H7 (cell line): ENCODE data around the gene CORIN. TPM values are rescaled to one million over a fixed set of nuclear protein-coding genes. Genes with fewer than 3 reads are reported as not detected.
"Not testable (repeated sequence)": the region's sequence is repeated elsewhere in the genome, so short reads cannot be mapped to it uniquely, and the experiment has no call there.

Source experiments
- DNase-seq: peaks from one replicate; pipeline ENCODE4 v3.0.0; 2012
- H3K27me3 ChIP-seq: 2 replicates; pipeline ENCODE4 v1.6.0; 2011; ENCODE audit warnings: mild to moderate bottlenecking, low read length; ENCODE audit not compliant: control insufficient read depth, insufficient read depth
- H3K36me3 ChIP-seq: replicated peaks from 2 replicates; pipeline ENCODE4 v1.5.1; 2011; ENCODE audit warnings: low read length; ENCODE audit not compliant: control insufficient read depth, insufficient read depth
- H3K4me3 ChIP-seq: 2 replicates; pipeline ENCODE4 v1.5.1; 2011; ENCODE audit warnings: low read depth, mild to moderate bottlenecking, control low read depth, low read length, moderate library complexity; ENCODE audit not compliant: insufficient read depth
- total RNA-seq: library from RNA; depleted of rRNA; stranded (reverse); fragments of >200 nt; shearing (Covaris generic); gene quantifications from 2 replicates; pipeline ENCODE4 v1.2.3, GENCODE V29; 2014

Gene CORIN
- total RNA-seq, 1 experiment from 2014 or later: 0.07 TPM

DNA sequence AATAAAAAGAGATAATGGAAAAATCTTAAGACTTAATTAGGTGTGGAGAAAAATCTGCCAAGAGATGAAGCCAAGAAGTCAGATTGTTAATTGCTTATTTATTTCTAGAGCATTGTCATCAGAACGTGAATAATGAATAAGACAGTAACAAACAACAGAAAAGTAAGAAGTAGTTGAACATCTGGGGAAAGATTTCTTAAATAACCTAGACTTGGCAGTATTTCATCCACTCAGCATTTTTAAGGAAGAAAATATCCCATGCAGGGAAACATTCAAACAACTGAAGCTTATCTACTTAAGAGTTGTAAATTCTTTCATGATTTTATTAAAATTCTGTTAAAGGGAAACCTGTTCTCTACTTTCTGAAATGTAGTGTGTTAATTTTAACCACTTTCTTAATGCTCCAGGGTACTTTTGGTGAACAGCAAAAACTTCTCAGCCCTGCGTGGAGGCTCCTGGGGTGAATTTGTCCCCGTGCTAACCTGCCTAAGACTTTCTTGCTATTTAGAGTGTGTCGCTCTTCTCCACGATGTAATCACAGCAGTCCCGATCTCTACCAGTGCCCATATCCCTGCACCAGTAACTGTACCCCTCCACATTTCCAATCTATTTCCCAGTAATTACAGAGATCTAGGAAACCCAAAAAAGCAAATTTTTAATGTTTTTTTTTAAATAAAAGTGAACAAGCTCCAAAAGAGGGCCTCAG lies 124.6 kb downstream of the CORIN start:
- H3K4me3 ChIP-seq: no peak overlapping the region
- DNase-seq: no peak
- H3K27me3 ChIP-seq: no peaks in the 10 kb centered on the region
- H3K36me3 ChIP-seq: no peaks in the 10 kb centered on the region

DNA sequence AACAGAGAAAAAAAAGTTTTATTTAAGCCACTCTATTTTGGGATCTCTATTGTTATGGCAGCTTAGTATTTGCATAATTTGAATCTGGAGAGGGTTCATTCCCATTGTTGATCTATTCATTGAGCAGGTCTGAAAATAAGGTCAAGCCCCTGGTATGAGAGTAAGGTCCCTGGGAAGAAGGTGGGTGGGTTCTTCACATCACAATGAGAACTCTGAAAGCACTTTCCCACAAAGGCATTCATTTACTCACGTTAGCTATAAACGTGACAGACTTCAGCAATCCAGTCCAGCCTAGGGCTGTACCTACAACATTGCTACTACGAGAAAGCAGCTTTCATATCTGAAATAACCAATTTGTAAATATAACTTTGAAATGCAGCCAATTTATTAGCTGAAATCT lies 126.2 kb downstream of the CORIN start:
- DNase-seq: no peak
- no peak overlapping the region for H3K4me3 ChIP-seq
- no peaks in the 10 kb centered on the region for H3K36me3 ChIP-seq
- H3K27me3 ChIP-seq: no peaks in the 10 kb centered on the region

DNA sequence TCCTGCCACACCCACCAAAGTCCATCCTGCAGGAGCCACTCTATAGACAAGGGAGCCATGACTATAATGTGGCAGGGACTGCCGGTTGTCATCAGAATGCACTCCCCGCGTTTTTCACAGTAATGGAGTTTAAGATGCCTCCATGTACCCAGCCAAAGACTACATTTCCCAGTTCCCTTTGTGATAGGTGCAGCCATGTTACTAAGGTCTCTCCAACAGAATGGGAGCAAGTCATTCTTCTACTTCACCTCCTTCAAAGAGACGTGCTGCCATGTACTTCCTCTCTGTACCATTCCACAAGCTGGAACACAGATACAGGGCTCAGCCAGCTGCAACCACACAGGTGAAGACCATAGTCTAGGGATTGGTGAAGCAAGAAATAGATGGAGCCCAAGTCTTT lies 126.7 kb downstream of the CORIN start:
- no peaks in the 10 kb centered on the region for H3K36me3 ChIP-seq
- no peak overlapping the region for H3K4me3 ChIP-seq
- DNase-seq: no peak
- no peaks in the 10 kb centered on the region for H3K27me3 ChIP-seq

DNA sequence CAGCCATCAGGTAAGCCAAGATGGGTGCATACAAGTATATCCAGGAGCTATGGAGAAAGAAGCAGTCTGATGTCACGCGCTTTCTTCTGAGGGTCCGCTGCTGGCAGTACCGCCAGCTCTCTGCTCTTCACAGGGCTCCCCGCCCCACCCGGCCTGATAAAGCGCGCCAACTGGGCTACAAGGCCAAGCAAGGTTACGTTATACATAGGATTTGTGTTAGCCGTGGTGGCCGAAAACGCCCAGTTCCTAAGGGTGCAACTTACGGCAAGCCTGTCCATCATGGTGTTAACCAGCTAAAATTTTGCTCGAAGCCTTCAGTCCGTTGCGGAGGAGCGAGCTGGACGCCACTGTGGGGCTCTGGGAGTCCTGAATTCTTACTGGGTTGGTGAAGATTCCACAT lies 131.5 kb downstream of the CORIN start:
- not testable (repeated sequence) for H3K27me3 ChIP-seq, DNase-seq, H3K4me3 ChIP-seq, H3K36me3 ChIP-seq

DNA sequence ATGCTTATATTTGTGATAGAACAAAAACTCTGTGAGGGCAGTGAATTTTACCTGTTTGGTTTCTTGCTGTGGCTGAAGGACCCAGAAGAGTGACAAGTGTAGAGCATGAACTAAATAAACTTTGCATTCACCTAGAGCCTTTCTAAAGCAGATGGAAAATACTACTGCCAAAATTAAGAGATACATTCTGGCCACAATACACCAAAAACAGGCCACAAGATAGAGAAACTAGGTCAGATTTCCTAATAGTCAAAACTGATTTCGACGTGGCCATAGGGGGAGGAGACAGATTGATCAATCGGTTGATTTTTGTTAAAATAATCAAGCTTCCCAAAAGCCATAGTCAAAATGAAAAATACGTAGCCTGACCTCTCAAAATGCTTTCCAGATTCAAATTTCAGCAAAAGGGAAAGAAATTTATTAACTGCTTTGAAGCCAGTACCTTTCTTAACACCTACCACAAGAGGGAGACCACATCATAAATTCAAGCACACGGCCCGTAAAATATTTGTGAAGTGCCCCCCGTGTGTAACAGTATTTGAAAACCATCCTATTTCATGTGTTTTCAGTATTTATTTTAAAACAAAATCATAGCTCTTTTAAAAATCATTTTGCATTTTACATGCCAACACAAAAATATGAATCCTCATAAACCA lies 132.4 kb downstream of the CORIN start:
- Histone ChIP-seq H3K27me3 (no peaks in the 10 kb centered on the region), H3K36me3 (no peaks in the 10 kb centered on the region), H3K4me3 (no peak overlapping the region)
- peak; percentile 22 for DNase-seq

GRCh38 chr4:47704693-47705325 lies 133.1 kb downstream of the CORIN start:
- Histone ChIP-seq H3K36me3 (no peaks in the 10 kb centered on the region), H3K27me3 (no peaks in the 10 kb centered on the region), H3K4me3 (no peak overlapping the region)
- peak; percentile 60 for DNase-seq

DNA sequence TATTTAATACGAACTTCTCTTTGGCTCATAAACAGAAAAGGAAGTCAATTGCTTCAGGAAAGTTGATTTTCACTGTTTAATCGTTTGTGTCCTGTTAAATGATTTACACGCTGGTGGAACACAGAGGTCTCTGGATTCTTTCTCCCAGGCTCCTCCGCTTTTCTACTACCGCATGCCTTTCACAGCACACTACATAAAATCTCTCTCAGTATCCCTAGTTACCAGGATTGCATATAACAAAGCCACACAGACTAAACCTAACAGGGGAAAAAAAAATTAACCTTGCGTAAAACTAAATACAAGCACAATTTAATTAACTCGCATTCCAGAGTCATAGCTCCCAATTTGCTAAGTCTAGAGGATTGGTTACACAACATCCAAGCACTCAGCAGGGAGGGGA lies 133.9 kb downstream of the CORIN start:
- no peak for DNase-seq
- Histone ChIP-seq H3K36me3 (no peaks in the 10 kb centered on the region), H3K4me3 (no peak overlapping the region), H3K27me3 (no peaks in the 10 kb centered on the region)

- no peaks in the 10 kb centered on the region for H3K27me3 ChIP-seq
- DNase-seq: peak; percentile 10
- no peaks in the 10 kb centered on the region for H3K36me3 ChIP-seq
- H3K4me3 ChIP-seq: no peak overlapping the region
These were observed 134.9 kb downstream of the CORIN start for GRCh38 chr4:47703008-47703407.

DNA sequence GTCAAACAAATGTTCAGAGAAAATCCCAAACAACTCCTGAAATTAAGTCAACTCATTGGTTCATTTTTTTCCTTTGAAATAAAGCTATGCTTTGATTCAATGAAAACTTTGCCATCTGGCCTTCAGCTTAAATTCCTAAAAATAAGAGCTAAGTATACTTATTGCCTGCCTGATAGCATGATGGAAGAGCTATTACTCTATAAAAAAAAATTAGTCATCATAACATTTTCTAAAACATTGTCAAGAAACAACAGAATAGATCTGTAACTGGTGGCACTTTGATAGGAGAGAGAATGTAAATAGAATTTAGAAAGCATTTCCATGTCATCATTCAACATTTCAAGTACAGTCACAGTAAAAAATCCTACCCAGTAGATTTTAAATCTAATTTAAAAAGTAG lies 136.6 kb downstream of the CORIN start:
- no peaks in the 10 kb centered on the region for H3K27me3 ChIP-seq
- H3K4me3 ChIP-seq: no peak overlapping the region
- no peaks in the 10 kb centered on the region for H3K36me3 ChIP-seq
- no peak for DNase-seq

DNA sequence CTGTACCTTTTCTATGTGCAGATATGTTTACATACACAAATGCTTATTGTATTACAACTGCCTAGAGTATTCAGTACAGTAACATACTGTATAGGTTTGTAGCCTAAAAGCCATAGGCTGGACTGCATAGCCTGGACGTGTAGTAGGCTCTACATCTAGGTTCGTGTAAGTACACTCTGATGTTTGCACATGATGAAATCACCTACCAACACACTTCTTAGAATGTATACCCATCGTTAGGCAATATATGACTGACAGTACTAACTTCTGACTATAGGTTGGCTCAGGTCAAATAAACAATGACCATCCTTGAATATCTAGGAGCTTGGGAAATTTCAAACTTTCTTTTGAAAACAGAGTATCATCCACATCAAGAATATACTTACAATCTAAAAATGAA lies 139.0 kb downstream of the CORIN start:
- H3K4me3 ChIP-seq: no peak overlapping the region
- no peak for DNase-seq
- no peaks in the 10 kb centered on the region for H3K27me3 ChIP-seq
- H3K36me3 ChIP-seq: no peaks in the 10 kb centered on the region

- Histone ChIP-seq H3K4me3 (no peak overlapping the region), H3K27me3 (no peaks in the 10 kb centered on the region), H3K36me3 (no peaks in the 10 kb centered on the region)
- no peak for DNase-seq
These were observed 141.0 kb downstream of the CORIN start for GRCh38 chr4:47696823-47697222.

- no peaks in the 10 kb centered on the region for H3K27me3 ChIP-seq
- DNase-seq: no peak
- no peak overlapping the region for H3K4me3 ChIP-seq
- no peaks in the 10 kb centered on the region for H3K36me3 ChIP-seq
These were observed 142.6 kb downstream of the CORIN start for GRCh38 chr4:47695260-47695659.

- DNase-seq: no peak
- Histone ChIP-seq H3K4me3 (no peak overlapping the region), H3K36me3 (no peaks in the 10 kb centered on the region), H3K27me3 (no peaks in the 10 kb centered on the region)
These were observed 143.5 kb downstream of the CORIN start for GRCh38 chr4:47694322-47694721.

- no peaks in the 10 kb centered on the region for H3K36me3 ChIP-seq
- H3K27me3 ChIP-seq: no peaks in the 10 kb centered on the region
- DNase-seq: no peak
- H3K4me3 ChIP-seq: no peak overlapping the region
These were observed 145.2 kb downstream of the CORIN start for GRCh38 chr4:47692691-47693090.

- not testable (repeated sequence) for H3K36me3 ChIP-seq, H3K27me3 ChIP-seq, H3K4me3 ChIP-seq, DNase-seq
These were observed 146.0 kb downstream of the CORIN start for GRCh38 chr4:47691757-47692383.
